ENCODE results near the gene DUSP15. TPM values are rescaled to one million over a fixed set of nuclear protein-coding genes. Genes with fewer than 3 reads are reported as not detected.

Gene DUSP15
- total and polyA plus RNA-seq, 2 of the 8 experiments (the other 6 are each of a cell fraction or from before 2014, with no cell fraction given): 0.91 to 3.2 TPM

DNA sequence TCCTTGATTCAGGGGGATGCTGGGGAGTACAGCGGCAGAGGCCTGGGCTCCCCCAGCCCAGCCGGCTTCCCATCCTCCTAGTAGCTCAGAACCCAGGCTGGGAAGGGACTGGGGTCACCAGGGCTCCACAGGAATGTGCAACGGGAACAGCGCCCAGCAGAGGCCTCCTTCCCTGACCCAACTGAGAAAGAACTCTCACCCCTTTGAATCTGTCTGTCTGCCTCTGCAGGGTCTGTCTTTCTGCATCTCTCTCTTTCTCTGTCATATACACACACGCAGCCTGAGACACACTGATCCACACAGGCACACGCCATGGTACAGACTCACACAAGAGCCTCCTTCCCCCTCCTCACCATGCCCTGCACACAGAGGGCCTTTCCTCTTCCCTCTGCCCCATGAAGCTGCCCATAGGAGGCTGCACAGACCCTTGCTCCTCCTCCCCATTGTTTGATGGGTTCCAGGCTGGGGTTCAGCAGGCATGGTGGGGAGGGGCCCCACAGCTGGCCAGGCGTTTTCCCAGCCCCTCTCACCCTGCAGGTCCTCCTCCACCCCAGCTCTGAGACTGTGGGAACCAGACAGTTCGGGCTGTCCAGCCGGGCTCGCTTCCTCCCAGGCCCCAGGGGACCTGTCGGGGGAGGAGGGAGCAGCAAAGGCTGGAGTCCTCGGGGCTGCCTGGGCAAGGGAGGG is 27.7 kb downstream of the DUSP15 start:
- no peak overlapping the region for H2BK5ac ChIP-seq (ENCODE audit: low read depth, low read length)
- H3K4me3 ChIP-seq (ENCODE audit: extremely low read depth in 1 of 4, insufficient read depth in 2 of 4, low read depth in 3 of 4, low read length in 4 of 4): no peak overlapping the region
- H3K36me3 ChIP-seq (ENCODE audit: control insufficient read depth in 2 of 4, insufficient read depth in 4 of 4, low read length in 3 of 4): no peaks in the 10 kb centered on the region
- no peak overlapping the region for H3K4ac ChIP-seq (replicated peaks; ENCODE audit: insufficient read length, low read depth, low read length)
- 71% methylated on average over 12 of the region's 12 CpGs; no CpG with 5 or more reads in 1 of the 2 experiments for WGBS, 2 experiments (ENCODE audit: extremely low coverage in 1 of 2, insufficient coverage in 1 of 2, insufficient read length in 1 of 2, insufficient replicate concordance in 2 of 2, low coverage in 1 of 2, low lambda C conversion rate in 2 of 2, missing lambda C conversion rate in 1 of 2)
- H2BK20ac ChIP-seq (ENCODE audit: low read length): peak overlapping the region; percentile 24; the same call in 1 of the 2 replicates
- H4K5ac ChIP-seq (ENCODE audit: insufficient read length, low read depth, low read length): no peak overlapping the region
- no peaks in the 10 kb centered on the region for H3K9me3 ChIP-seq (ENCODE audit: insufficient read depth in 2 of 2, low read depth in 1 of 2, low read length in 1 of 2)
- H2BK120ac ChIP-seq (replicated peaks; ENCODE audit: low read depth, low read length): no peak overlapping the region
- no peaks in the 10 kb centered on the region for H3K79me2 ChIP-seq (ENCODE audit: control insufficient read depth in 1 of 2, insufficient read depth in 2 of 2, low read length in 2 of 2)
- H3K9ac ChIP-seq (replicated peaks in 1 of 4; ENCODE audit: extremely low read depth in 1 of 4, low read depth in 3 of 4, low read length in 3 of 4): no peak overlapping the region
- FAIRE-seq (no peak), DNase-seq (ENCODE audit: low read depth in 1 of 2, low spot score in 2 of 2) (no peak)
- no peak overlapping the region for H4K8ac ChIP-seq (ENCODE audit: extremely low read depth, insufficient read depth, low read length)
- H4K91ac ChIP-seq (replicated peaks; ENCODE audit: insufficient read length, low read length): no peak overlapping the region
- no peaks in the 10 kb centered on the region for H3K79me1 ChIP-seq (ENCODE audit: low read depth, low read length)
- peaks cover 4 to 38% (median 32%) of the 10 kb centered on the region in 4 experiments for H3K4me1 ChIP-seq (replicated peaks in 1 of 4; ENCODE audit: control insufficient read depth in 3 of 4, insufficient read depth in 4 of 4, low read length in 3 of 4)
- POLR2A ChIA-PET (ENCODE audit: partially characterized antibody): interaction anchor here (0.5 to 1.7 kb wide), 2 partner anchors 14 to 30 kb away, joined by 3 to 4 read pairs; no protein-coding TSS in a partner anchor
- CTCF ChIA-PET (ENCODE audit: partially characterized antibody): interaction anchor here (0.5 to 4.0 kb wide), 8 partner anchors 9 to 152 kb away, joined by 3 to 24 read pairs (median 5); partner anchors contain the start of gene PDRG1
- peak overlapping the region in 1 of 2 experiments; percentile 21; a peak in 1 of 4 replicates for H3K4me2 ChIP-seq (ENCODE audit: insufficient read depth in 1 of 2, low read depth in 2 of 2, low read length in 2 of 2)
- H3K56ac ChIP-seq (replicated peaks; ENCODE audit: insufficient read length, low read depth, low read length): no peak overlapping the region
- H4K20me1 ChIP-seq (replicated peaks in 1 of 2; ENCODE audit: control insufficient read depth in 1 of 2, insufficient read depth in 2 of 2, low read length in 2 of 2): no peaks in the 10 kb centered on the region
- peak overlapping the region; percentile 13; the same call in 1 of the 2 replicates for H2BK12ac ChIP-seq (ENCODE audit: low read depth, low read length)
- peak overlapping the region; percentile 1 for H2BK15ac ChIP-seq (ENCODE audit: low read length)
- no peak overlapping the region for H3K23ac ChIP-seq (ENCODE audit: insufficient read length)
- H3K23me2 ChIP-seq (ENCODE audit: low read depth, low read length): peaks cover 4% of the 10 kb centered on the region
- no peak overlapping the region for H3K14ac ChIP-seq (ENCODE audit: insufficient read length)
- peaks cover 0 to under 1% (median 0%) of the 10 kb centered on the region in 4 experiments; a peak in 1 of 7 replicates for H3K27me3 ChIP-seq (replicated peaks in 1 of 4; ENCODE audit: control insufficient read depth in 3 of 4, extremely low read depth in 1 of 4, insufficient read depth in 3 of 4, low read length in 3 of 4)
- H2AFZ ChIP-seq (ENCODE audit: low read length): peak overlapping the region; percentile 68
- no peak overlapping the region for H3K18ac ChIP-seq (ENCODE audit: extremely low read depth, low read length)
- H3K27ac ChIP-seq (ENCODE audit: low read depth, low read length): no peak overlapping the region
- no peak overlapping the region for H2AK5ac ChIP-seq (ENCODE audit: low read depth, low read length)
- TF ChIP-seq RXRA (IDR thresholded peaks at IDR 0.05; ENCODE audit: insufficient read depth, low read depth, low read length): no peak
- TF ChIP-seq EZH2 (IDR thresholded peaks at IDR 0.05; ENCODE audit: low read depth, low read length, severe bottlenecking): no peak
- TF ChIP-seq HDAC2 (IDR thresholded peaks at IDR 0.05; ENCODE audit: borderline replicate concordance in 1 of 2, low read depth in 2 of 2, low read length in 2 of 2): no peak
- TF ChIP-seq TBP (IDR thresholded peaks at IDR 0.05; ENCODE audit: low read depth, low read length): no peak
- TF ChIP-seq SP1 (IDR thresholded peaks at IDR 0.05; ENCODE audit: low read depth, low read length): no peak
- no peak for TF ChIP-seq YY1 (IDR thresholded peaks at IDR 0.05; ENCODE audit: low read depth, low read length)
- TF ChIP-seq SP4 (IDR thresholded peaks at IDR 0.05; ENCODE audit: low read length): no peak
- no peak for TF ChIP-seq BACH1 (IDR thresholded peaks at IDR 0.05; ENCODE audit: low read length)
- no peak for TF ChIP-seq ASH2L (IDR thresholded peaks at IDR 0.05; ENCODE audit: low read length)
- TF ChIP-seq CEBPB (IDR thresholded peaks at IDR 0.05; ENCODE audit: low read depth, low read length): no peak
- no peak for TF ChIP-seq GTF2F1 (IDR thresholded peaks at IDR 0.05; ENCODE audit: borderline replicate concordance, low read depth, low read length)
- TF ChIP-seq SIRT6 (IDR thresholded peaks at IDR 0.05; ENCODE audit: low read length): no peak
- no peak for TF ChIP-seq GABPA (IDR thresholded peaks at IDR 0.05; ENCODE audit: borderline replicate concordance, insufficient read depth, low read length)

Measured in H1 (cell line).